Activated CD4-positive, alpha-beta memory T cell treated with anti-CD3 and anti-CD28 coated beads, Interleukin-2, amount 10 ng/mL, durations not matched to agents 7 days and 5 days (primary cell): Measurements from ENCODE around the gene SMOC1. TPM values are rescaled to one million over a fixed set of nuclear protein-coding genes. Genes with fewer than 3 reads are reported as not detected.

Experiments used
- CTCF ChIA-PET: fragments of 350-600 bp; sonication (Branson Sonifier 250); formaldehyde crosslinking; loops from one replicate; lab custom pipeline; 2021; ENCODE audit warnings: antibody characterized with exemption, inconsistent platforms; lab: Charles Lee
- POLR2A ChIA-PET: fragments of 350-600 bp; sonication (Branson Sonifier 250); formaldehyde crosslinking; loops from one replicate; lab custom pipeline; 2021; ENCODE audit warnings: antibody characterized with exemption; lab: Charles Lee
- DNase-seq: peaks from one replicate; pipeline ENCODE4 v3.0.0-alpha.2; 2020
- H3K27ac Mint-ChIP-seq: one replicate; pipeline ENCODE4 v1.8.0; 2021; ENCODE audit warnings: mild to moderate bottlenecking, mixed read lengths
- H3K27me3 Mint-ChIP-seq: one replicate; pipeline ENCODE4 v1.8.0; 2021; ENCODE audit warnings: mixed read lengths
- H3K36me3 Mint-ChIP-seq: one replicate; pipeline ENCODE4 v1.8.0; 2021; ENCODE audit warnings: low read depth, mixed read lengths
- H3K4me1 Mint-ChIP-seq: one replicate; pipeline ENCODE4 v1.8.0; 2021; ENCODE audit warnings: mixed read lengths
- H3K4me3 Mint-ChIP-seq: one replicate; pipeline ENCODE4 v1.8.0; 2021; ENCODE audit warnings: mild to moderate bottlenecking, mixed read lengths
- H3K9me3 Mint-ChIP-seq: one replicate; pipeline ENCODE4 v1.8.0; 2021; ENCODE audit warnings: mixed read lengths
- total RNA-seq, 2 experiments: library from RNA; stranded (reverse); gene quantifications; one replicate each; pipeline ENCODE4 v1.2.3, GENCODE V29; 2021

SMOC1 gene
- total RNA-seq, 2 experiments from 2014 or later, result not detected

DNA sequence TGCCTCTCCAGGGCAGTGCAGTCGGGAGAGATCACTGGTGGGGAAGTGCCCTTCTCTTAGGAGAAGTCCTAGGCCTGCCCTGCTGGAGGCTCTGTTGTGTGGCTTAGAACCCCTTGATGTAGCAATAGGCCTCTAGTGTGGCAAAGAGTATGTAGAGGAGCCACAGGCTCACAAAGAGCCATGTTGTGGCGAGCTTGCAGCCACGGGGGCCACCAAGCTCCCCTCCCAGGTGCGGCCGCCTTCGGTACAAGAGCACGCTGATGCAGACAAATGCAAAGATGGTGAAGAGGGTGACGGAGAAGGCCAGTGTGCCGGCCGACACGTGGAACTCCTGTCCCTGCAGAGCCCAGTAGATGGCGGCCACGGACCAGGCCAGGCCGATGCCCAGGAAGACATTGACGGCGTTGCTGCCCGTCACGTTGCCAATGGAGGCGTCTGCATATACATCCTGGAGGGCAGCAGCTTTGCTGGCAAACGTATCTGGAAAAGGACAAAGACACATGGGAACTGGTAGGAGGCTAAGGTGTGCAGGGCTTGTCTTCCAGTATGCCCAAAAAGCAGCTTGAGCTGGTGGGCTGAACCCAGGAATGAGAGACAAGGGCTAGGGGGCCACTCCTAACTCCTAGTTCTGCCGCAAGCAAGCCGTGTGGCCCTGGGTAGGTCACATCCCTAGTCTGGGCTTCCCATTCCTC lies 166.8 kb downstream of the SMOC1 start:
- Mint-ChIP-seq H3K36me3 (no peaks in the 10 kb centered on the region), H3K4me1 (peaks cover 1% of the 10 kb centered on the region), H3K27ac (no peak overlapping the region), H3K4me3 (no peak overlapping the region), H3K27me3 (peaks cover 22% of the 10 kb centered on the region), H3K9me3 (no peaks in the 10 kb centered on the region)
- no peak for DNase-seq
- ChIA-PET POLR2A (no interaction called here), CTCF (no interaction called here)

DNA sequence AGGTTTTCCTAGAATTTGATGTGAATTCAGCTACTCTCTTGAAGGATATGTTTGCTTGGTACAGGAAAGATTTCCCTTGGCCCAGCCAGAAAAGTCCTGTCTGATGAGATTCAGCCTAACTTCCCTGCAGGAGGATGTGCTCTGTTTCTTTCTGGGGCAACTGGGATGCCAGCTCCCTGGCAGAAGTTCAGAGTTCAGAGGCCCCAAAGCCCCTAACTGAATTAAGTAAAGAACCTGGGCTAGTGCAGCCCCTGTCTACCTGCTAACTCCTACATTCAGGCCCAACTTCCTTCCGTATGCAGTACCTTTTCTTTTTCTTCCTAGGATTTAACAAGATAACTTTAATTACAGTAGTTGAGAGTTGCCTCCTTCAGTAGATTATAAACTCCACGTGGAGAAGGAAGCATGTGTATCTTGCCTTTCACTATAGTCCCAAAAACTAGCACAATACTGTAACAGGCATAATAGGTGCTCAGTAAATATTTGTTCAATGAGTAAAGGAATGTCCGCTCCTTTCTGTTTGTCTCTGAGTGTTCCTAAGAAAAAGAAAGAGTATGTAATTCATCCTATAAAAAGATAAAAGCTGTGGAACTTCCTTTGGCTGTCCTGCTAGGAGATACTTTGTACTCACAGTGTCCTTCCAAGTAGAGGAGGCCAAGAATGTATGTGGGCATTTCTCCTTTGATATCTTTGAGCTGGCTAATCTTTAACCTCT lies 168.5 kb downstream of the SMOC1 start:
- DNase-seq, result no peak
- ChIA-PET POLR2A (no interaction called here), CTCF (interaction anchor here (1.2 kb wide), 1 partner anchor 20 kb away, joined by 3 read pairs; no protein-coding TSS in a partner anchor)
- no peaks in the 10 kb centered on the region for H3K36me3 Mint-ChIP-seq
- no peak overlapping the region for H3K27ac Mint-ChIP-seq
- H3K9me3 Mint-ChIP-seq, result no peaks in the 10 kb centered on the region
- H3K27me3 Mint-ChIP-seq, result peaks cover 14% of the 10 kb centered on the region
- H3K4me3 Mint-ChIP-seq, result no peak overlapping the region
- peaks cover 8% of the 10 kb centered on the region for H3K4me1 Mint-ChIP-seq

- POLR2A ChIA-PET, result no interaction called here
- Mint-ChIP-seq H3K9me3 (no peaks in the 10 kb centered on the region), H3K36me3 (no peaks in the 10 kb centered on the region), H3K4me3 (no peak overlapping the region), H3K4me1 (peaks cover 8% of the 10 kb centered on the region), H3K27me3 (peaks cover 11% of the 10 kb centered on the region), H3K27ac (no peak overlapping the region)
- DNase-seq, result no peak
- CTCF ChIA-PET, result no interaction called here
Measured at GRCh38 chr14:70048313-70048654, 169.1 kb downstream of the SMOC1 start.

DNA sequence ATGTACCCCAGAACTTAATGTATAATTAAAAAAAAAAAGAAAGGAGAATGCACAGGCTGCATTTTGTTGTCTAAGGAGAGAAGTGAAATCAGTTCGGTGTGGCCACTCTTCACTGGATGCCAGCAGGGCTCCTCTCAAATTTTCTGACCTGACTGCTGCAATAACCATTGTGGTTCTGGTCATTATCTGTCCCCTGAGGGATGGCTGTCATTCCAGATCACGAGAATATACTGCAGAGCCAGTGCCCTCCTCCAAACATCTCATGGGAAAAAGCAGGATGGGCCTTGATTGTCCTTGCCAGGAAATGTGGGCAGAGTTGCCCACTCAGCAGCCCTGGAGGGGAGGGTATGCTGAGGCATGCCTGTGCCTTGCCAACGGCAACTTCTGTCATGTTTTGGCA lies 170.4 kb downstream of the SMOC1 start:
- Mint-ChIP-seq H3K4me3 (no peak overlapping the region), H3K4me1 (peaks cover 8% of the 10 kb centered on the region), H3K36me3 (no peaks in the 10 kb centered on the region), H3K27ac (no peak overlapping the region), H3K27me3 (peaks cover 6% of the 10 kb centered on the region), H3K9me3 (no peaks in the 10 kb centered on the region)
- ChIA-PET CTCF (no interaction called here), POLR2A (no interaction called here)
- no peak for DNase-seq

GRCh38 chr14:70050136-70050535 lies 170.9 kb downstream of the SMOC1 start:
- H3K36me3 Mint-ChIP-seq, result no peaks in the 10 kb centered on the region
- CTCF ChIA-PET, result no interaction called here
- peaks cover 8% of the 10 kb centered on the region for H3K4me1 Mint-ChIP-seq

DNA sequence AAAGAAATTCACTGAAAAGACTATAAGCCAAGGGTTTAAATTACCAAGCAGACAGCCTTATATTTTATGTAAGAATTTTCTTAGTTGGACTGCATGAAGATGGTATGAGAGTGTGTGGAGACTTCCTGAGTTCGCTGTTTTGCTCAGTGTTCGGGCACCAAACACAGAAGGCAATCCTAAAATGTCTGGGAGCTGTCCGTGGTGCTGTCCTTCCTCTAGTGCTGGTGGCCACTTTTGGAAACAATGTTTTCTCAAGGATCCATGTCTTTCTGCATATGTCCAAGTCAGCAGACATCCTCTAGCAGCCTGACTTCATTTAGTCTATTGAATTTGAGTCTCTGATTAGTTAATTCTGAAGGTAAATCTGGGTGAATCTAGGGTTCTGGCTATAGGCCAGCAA lies 173.8 kb downstream of the SMOC1 start:
- ChIA-PET CTCF (interaction anchor here (1.4 kb wide), 1 partner anchor 21 kb away, joined by 4 read pairs; no protein-coding TSS in a partner anchor), POLR2A (no interaction called here)

More at GRCh38 chr14:70050136-70050535, 170.9 kb downstream of the SMOC1 start:
- no peak for DNase-seq
- no peaks in the 10 kb centered on the region for H3K9me3 Mint-ChIP-seq
- POLR2A ChIA-PET, result no interaction called here
- no peak overlapping the region for H3K4me3 Mint-ChIP-seq
- no peak overlapping the region for H3K27ac Mint-ChIP-seq
- H3K27me3 Mint-ChIP-seq, result peaks cover 3% of the 10 kb centered on the region

DNA sequence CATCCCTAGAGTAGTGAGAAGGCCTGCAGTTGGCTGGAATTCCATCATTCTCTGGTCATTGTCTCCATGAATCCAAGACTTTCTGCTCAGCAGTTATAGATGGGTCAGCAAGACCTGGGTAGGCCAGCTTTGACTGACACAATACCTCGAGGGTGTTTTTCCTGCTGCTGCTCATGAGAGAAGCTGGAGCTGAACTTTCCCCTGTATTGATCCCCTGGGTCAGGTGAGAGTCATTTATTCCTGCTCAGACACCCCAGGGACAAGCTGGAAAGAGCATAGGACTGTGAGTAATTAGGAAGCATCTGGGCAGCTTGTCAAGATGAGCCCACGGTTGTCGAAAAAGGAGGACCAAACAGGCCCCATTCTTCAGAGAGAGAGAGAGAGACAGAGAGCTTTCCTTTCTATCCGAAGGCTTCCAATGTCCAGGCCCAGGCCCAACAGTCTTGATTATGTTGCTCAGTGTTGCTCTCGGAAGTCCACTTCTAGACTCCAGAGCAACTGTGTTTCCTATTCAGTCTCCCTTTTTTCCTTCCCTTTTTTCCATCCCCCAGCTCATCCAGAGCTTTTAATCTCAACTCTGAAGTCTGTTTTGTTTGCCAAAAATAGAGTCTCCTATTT lies 178.4 kb downstream of the SMOC1 start:
- Mint-ChIP-seq H3K27me3 (peaks cover 13% of the 10 kb centered on the region), H3K9me3 (no peaks in the 10 kb centered on the region), H3K4me1 (peaks cover 2% of the 10 kb centered on the region), H3K36me3 (no peaks in the 10 kb centered on the region), H3K4me3 (no peak overlapping the region), H3K27ac (no peak overlapping the region)
- ChIA-PET POLR2A (no interaction called here), CTCF (interaction anchor here (0.6 kb wide), 1 partner anchor 326 kb away, joined by 4 read pairs; no protein-coding TSS in a partner anchor)
- no peak for DNase-seq

More for the DNA sequence above, 173.8 kb downstream of the SMOC1 start:
- Mint-ChIP-seq H3K27ac (no peak overlapping the region), H3K4me3 (no peak overlapping the region), H3K9me3 (no peaks in the 10 kb centered on the region), H3K36me3 (no peaks in the 10 kb centered on the region), H3K27me3 (peaks cover 8% of the 10 kb centered on the region), H3K4me1 (peaks cover 7% of the 10 kb centered on the region)
- DNase-seq, result peak; percentile 33

- no peak overlapping the region for H3K4me3 Mint-ChIP-seq
- POLR2A ChIA-PET, result no interaction called here
- no peaks in the 10 kb centered on the region for H3K36me3 Mint-ChIP-seq
- peaks cover 17% of the 10 kb centered on the region for H3K27me3 Mint-ChIP-seq
- H3K9me3 Mint-ChIP-seq, result no peaks in the 10 kb centered on the region
- DNase-seq, result no peak
- no peaks in the 10 kb centered on the region for H3K4me1 Mint-ChIP-seq
- no peak overlapping the region for H3K27ac Mint-ChIP-seq
- CTCF ChIA-PET, result no interaction called here
Measured at GRCh38 chr14:70059545-70059944, 180.3 kb downstream of the SMOC1 start.

- Mint-ChIP-seq H3K27me3 (peaks cover 15% of the 10 kb centered on the region), H3K4me1 (no peaks in the 10 kb centered on the region), H3K9me3 (no peaks in the 10 kb centered on the region), H3K36me3 (no peaks in the 10 kb centered on the region), H3K4me3 (no peak overlapping the region), H3K27ac (no peak overlapping the region)
- ChIA-PET POLR2A (no interaction called here), CTCF (interaction anchor here (1.5 kb wide), 1 partner anchor 13 kb away, joined by 4 read pairs; no protein-coding TSS in a partner anchor)
- DNase-seq, result no peak
Measured at GRCh38 chr14:70061108-70061507, 181.9 kb downstream of the SMOC1 start.

GRCh38 chr14:70064136-70064865 lies 185.1 kb downstream of the SMOC1 start:
- Mint-ChIP-seq H3K4me1 (no peaks in the 10 kb centered on the region), H3K27ac (no peak overlapping the region), H3K36me3 (no peaks in the 10 kb centered on the region), H3K9me3 (no peaks in the 10 kb centered on the region), H3K27me3 (peaks cover 9% of the 10 kb centered on the region), H3K4me3 (no peak overlapping the region)
- ChIA-PET CTCF (no interaction called here), POLR2A (no interaction called here)
- no peak for DNase-seq

DNA sequence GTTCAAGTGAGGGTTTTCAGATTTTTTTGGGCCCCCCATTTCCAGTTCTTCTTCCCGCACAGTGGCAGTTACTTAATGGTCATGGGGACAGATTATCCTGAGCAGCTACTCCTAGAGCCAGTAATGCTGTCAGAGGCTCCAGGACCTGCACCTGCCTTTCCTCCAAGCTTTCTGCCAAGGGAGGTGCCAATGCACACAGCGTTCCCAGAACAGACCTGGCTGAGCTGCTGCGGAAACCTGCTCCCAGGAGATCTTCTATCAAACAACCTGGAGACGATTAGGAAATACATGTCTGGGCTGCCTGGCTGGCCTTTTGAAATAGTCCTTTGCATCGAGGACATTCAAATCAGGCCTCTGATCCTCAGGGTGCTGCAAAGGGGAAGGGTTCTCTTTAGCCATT lies 188.6 kb downstream of the SMOC1 start:
- Mint-ChIP-seq H3K27me3 (peaks cover 17% of the 10 kb centered on the region), H3K27ac (no peak overlapping the region), H3K4me1 (no peaks in the 10 kb centered on the region), H3K36me3 (no peaks in the 10 kb centered on the region), H3K9me3 (no peaks in the 10 kb centered on the region), H3K4me3 (no peak overlapping the region)
- DNase-seq, result no peak
- ChIA-PET POLR2A (no interaction called here), CTCF (no interaction called here)

DNA sequence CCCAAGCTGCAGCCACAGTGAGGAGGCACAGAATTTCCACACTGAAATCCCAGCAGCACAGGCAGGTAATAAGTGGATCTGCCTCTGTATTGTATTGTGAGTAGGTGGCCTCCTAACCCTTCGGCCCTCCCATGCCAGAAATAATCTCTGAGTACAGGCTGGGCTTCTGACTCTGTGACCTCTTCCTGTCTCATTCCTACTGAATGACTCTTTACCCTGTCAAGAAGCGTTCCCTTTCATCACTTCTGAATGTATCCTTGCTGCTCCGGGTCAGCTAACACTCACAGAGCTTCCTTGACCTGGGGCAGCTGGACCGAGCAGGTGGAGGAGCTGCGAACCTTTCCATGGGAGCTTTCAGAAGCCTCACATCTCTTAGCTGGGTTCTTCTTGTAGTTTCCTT lies 190.0 kb downstream of the SMOC1 start:
- Mint-ChIP-seq H3K4me3 (no peak overlapping the region), H3K27ac (no peak overlapping the region), H3K4me1 (no peaks in the 10 kb centered on the region), H3K36me3 (no peaks in the 10 kb centered on the region), H3K9me3 (no peaks in the 10 kb centered on the region), H3K27me3 (peaks cover 19% of the 10 kb centered on the region)
- ChIA-PET CTCF (interaction anchor here (1.2 kb wide), 1 partner anchor 41 kb away, joined by 3 read pairs; no protein-coding TSS in a partner anchor), POLR2A (no interaction called here)
- no peak for DNase-seq
